GM12801 (cell line): Measurements from ENCODE around the gene FAM53A.

Experiments
- TF ChIP-seq, protein P1 (sequence below): IDR thresholded peaks from one replicate; pipeline ENCODE4 v1.5.1; 2011; ENCODE audit warnings: control low read depth; ENCODE audit not compliant: insufficient read length; ENCODE audit errors: extremely low read depth

The FAM53A gene

DNA sequence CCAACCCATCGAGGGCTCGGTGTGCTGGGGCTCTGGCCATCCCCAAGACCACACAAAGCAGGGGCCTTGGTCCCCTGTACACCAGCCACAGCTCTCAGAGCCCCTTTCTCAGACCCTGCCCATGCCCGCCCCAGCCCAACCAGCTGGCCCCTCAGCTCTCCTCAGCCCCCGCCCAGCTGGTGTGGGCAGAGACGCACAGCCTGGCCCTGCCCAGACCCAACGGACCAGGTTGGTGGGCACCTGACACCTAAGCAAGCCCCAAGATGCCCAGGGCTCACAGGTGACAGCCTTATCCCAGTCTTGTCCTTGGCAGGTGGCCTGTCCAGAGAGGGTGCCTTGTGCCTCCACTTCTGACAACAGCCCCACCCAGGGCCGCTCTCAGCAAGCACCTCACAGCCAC lies 42.4 kb downstream of the FAM53A start:
- TF ChIP-seq, protein P1, sequence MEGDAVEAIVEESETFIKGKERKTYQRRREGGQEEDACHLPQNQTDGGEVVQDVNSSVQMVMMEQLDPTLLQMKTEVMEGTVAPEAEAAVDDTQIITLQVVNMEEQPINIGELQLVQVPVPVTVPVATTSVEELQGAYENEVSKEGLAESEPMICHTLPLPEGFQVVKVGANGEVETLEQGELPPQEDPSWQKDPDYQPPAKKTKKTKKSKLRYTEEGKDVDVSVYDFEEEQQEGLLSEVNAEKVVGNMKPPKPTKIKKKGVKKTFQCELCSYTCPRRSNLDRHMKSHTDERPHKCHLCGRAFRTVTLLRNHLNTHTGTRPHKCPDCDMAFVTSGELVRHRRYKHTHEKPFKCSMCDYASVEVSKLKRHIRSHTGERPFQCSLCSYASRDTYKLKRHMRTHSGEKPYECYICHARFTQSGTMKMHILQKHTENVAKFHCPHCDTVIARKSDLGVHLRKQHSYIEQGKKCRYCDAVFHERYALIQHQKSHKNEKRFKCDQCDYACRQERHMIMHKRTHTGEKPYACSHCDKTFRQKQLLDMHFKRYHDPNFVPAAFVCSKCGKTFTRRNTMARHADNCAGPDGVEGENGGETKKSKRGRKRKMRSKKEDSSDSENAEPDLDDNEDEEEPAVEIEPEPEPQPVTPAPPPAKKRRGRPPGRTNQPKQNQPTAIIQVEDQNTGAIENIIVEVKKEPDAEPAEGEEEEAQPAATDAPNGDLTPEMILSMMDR: no peak

DNA sequence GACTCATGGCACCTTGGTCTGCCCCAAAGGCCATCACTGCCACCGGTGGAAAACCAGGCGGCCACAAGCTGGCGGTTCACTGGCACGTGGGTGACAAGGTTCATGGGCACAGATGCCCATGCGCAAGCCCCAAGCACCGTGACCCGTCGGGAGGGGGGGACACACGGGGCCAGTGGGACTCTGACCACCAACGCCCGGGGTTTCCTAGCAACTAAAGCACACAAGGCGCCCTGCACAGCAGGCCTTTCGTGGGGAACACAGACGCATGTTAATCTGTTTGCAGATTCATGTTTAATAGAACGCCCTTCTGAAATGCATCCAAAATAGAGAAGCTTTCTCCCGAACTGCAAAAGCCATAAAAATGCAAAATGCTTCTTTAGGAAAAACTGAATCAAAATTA lies 43.9 kb downstream of the FAM53A start:
- TF ChIP-seq, protein P1: no peak

DNA sequence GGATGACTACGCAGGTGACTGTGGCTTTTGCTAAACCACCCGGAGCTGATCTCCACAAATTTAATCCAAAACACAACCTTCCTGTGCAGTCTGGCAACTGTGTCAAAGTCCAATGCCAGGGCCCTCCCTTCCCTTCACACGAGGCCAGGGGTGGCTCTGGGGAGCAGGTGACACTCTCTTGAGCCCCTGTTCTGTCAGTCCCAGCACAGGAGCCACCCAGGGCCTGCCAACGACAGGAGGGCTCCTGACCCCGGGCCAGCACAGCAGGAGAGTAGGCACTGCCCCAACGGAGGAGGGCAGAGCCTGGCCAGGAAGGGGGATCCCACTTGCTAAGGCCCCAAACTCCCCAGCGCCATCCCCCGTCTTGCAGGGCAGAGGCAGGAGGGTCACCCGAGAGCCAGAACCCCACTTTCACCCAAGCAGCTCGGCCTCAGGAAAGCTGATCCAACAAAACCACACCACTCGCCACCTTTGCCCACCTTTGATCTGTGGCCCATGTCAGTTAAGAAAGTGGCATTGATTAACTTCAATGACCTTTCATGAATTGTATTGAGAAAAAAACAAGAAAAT lies 44.7 kb downstream of the FAM53A start:
- TF ChIP-seq, protein P1: no peak

DNA sequence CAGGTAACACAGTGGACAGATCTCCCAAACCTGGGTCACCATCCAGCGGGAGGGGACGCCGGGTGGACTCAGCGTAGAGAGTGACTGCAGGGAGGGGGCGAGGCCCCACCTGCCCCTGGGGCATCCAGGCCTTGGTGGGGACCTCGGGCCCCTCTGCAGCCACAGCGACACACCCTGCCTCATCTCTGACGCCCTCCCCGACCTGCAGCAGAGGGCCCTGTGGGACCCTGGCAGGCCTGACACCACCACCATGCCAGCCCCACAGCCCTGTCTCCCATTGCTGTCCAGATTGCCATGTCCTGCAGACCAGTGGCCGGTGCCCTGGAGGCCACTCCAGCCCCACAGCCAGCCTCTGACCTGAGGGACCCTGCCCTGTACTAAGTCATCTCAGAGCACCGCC lies 45.2 kb downstream of the FAM53A start:
- TF ChIP-seq, protein P1: no peak

DNA sequence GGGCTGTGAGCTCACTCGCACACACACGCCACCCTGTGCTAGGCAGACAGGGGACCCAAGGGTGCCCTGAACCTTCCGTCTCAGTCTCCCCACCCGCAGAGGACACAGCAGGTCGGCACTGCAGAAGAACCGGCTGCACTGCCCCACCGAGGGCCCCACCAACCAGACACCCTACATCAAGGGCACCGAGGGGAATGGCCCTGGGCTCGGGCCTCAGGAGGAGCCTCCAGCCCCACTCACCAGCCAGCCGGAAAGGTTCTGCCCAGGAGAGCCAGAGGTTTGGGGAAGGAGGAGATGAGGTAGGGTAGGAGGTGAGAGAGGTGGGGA lies 45.9 kb downstream of the FAM53A start:
- TF ChIP-seq, protein P1: no peak

DNA sequence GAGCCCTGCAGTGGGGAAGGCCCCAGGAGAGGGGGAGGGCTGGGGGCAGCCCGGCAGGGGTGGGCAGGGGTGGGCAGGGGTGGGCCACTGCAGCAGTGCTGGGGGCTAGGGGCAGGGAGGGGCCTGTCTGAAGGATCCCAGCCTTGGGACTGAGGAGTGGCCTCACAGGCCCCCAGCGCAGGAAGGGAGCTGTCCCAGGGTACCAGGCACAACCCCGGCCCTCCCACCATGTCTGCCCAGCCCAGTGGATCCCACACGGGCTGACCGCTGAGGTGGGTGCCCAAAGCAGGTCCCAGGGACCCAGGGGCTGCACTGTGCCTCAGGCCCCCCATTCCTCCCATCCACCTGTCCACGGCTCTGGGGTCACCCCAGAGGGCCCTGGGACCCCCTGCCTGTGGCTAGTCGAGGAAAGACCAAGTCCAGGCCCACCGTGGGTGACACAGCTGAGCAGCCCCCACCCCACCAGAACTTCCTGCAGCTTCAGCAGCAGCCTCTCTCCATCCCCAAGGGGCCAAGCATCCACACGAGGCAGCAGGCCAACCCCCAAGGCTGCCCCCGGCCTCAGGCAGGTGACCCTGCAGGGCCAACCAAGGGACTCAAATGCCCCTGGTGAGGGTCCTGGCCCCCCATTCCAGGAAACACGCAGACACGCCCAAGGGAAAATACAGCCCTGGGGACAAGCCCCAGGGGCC lies 46.4 kb downstream of the FAM53A start:
- TF ChIP-seq, protein P1: no peak

DNA sequence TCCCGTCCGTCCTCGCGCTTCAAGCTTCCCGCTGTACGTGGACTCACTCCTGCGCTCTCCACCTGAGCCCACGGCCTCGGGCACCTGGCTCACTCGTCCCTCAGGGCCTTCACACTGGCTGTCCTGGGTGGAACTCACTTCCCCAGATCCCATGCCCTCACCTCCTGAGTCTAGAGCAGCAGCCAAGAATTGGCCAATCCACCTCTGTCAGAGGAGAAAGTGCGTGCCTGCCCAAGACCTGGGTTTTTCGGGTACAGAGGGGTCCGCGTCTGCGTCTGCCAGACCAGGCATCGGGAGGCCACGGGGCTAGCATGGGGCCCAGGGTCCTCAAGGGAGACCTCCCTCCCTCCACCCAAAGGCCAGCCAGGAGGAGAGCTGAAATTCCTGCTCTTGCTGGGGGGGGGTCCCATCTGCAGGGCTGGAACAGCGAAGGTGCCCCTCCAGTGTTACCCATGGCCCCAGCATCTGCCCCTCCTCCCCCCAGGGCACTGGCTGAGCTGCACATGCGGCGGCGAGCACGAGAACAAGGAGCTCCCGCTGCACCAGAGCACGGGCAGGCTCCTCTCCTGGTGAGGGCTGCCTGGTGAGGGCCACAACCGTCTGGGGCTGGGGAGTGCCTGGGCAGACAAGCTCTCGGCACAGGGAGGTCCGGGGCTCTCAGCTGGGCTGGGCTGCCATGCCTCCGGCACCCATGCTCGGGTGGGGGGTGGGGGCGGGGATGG lies 47.5 kb downstream of the FAM53A start:
- TF ChIP-seq, protein P1: no peak
